ENCODE data around the gene LYSET.
A peak's percentile ranks its signal among the peaks of the same experiment; 100 is the strongest.
"Not testable (repeated sequence)": the region's sequence is repeated elsewhere in the genome, so short reads cannot be mapped to it uniquely, and the experiment has no call there.

The LYSET gene

DNA sequence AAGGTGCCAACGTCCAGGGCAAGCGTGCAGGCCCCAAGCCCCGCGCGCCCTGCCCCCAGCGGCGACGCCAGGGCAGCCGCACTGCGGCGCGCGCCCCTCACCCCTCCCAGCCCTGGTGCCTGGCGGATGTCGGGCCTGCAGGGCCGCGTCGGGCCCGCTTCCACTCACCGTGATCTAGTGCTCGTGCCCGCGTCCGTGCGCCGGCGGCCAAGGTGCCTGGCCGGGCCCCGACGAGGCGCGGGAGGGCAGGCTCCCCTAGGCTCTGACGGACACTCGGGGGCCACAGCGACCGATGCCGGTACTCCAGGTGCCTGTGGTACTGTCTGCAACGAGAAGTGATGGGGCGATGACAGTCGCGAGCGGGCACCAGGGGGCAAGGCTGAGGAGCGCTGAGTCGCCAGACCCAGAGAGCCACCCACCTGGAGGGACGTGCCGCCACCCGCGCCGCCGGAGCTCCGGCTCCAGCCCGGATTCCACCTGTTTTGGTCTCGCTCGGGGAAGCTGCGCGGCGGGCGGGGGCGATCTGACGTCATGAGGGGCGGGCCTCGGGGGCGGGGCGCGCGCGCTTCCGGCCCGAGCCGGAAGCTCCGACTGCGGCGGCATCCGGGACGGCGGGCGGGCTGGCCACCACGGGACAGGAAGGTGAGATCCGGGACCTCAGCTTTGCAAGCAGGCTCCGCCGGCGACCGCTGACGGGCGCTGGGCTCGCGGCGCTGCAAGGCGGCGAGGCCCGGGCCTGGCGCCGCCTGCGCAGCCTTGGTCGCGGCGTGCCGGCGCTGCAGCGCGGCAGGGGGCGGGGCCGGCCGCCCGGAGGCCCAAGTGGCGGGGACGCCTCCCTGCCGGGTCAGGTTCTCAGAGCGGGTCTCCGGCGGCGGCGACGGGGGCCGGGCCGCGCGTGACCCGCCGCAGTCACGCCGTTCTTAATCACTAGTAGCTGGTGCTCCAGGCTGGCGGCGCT is at the start of gene LYSET, which contains the start of gene MOAP1:
Gene LYSET, plus strand, starts transcription at position 927 of the 958 bp plus-strand sequence. CDS start 89 bp downstream, outside the sequence.
Gene MOAP1, minus strand, starts transcription at position 507 of the 958 bp plus-strand sequence. CDS start 655 bp downstream, outside the sequence.
- DNase-seq (ENCODE audit: low read depth in 2 of 3, low spot score in 1 of 3): peak; percentile 72 to 86 (median 81)

GRCh38 chr14:93135399-93135798 is 49.7 kb upstream of the LYSET start:
- no peak for DNase-seq (ENCODE audit: low read depth in 2 of 3, low spot score in 1 of 3)

DNA sequence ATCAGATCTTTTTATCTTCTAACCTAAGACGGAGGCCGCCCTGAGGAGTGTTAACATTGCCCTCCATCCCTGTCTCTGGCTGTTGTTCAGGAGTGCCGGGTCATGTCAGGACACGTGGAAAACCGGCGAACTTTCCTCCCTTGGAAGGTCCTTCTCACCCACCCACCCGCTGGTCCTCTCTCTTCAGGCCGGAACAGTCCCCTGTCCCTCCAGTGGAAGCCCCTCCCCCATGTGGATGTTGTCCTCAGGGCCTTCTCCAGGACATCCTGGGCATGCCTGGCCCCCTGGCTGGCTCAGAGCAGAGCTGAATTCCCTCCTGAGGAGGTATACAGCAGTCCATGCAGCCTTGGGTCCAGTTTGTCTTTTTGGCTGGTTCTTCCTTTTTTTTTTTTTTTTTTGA is 49.1 kb upstream of the LYSET start:
- DNase-seq (ENCODE audit: low read depth in 2 of 3, low spot score in 1 of 3): no peak

DNA sequence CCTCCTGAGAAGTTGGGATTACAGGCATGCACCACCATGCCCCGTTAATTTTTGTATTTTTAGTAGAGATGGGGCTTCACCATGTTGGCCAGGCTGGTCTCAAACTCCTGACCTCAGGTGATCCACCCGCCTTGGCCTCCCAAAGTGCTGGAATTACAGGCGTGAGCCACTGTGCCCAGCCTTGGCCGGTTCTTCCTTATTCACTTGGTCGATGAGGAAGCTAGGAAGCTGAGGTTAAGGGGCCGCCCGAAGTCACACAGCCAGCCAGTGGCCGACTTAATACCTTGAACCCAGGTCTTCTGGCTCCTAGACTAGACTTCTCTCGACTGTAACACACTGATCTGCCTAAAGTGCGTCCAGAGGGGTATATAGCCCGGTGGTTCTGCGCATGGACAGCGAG is 48.6 kb upstream of the LYSET start:
- DNase-seq (ENCODE audit: low read depth in 2 of 3, low spot score in 1 of 3): not testable (repeated sequence)

GRCh38 chr14:93137864-93138263 is 47.3 kb upstream of the LYSET start:
- no peak for DNase-seq (ENCODE audit: low read depth in 2 of 3, low spot score in 1 of 3)

- no peak for DNase-seq (ENCODE audit: low read depth in 2 of 3, low spot score in 1 of 3)
Observed at GRCh38 chr14:93142854-93143652, 42.1 kb upstream of the LYSET start.

DNA sequence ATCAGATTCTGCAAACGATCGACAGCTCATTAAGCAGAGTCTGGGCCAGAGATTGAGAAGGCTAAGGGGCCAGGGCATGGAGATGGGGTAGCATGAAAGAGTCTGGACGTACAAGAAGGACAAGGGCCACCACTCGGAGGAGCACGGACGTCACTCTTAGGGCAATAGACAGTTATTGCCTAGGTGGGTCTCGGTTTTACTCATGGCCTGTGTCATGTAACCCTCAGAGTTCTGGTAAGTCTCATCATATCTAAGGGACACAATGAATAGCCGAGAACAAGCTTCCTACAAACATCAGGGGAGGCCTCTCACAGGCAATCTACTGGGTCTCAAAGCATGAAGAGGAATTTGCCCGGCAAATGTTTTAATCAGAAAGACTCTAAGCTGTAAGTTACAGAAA is 39.0 kb upstream of the LYSET start:
- DNase-seq (ENCODE audit: low read depth in 2 of 3, low spot score in 1 of 3): no peak

DNA sequence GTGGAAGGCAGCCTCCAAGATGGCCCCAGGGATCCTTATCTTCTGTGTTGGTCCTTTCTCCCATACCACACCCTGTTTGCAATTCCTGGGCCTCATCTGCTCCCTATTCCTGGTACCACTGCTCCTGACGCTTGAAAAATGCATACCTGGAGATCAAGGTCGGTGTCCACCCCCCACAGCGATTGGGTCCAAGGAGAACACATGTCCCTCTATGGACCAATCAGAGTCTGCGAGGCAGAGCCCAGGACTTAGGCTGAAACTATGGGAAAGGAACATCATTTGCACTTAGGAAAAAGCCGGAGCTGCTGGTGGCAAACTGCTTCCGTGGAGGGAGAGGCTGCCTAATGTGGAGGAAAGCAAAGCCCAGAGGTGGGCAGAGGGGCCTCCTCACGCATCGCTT is 36.1 kb upstream of the LYSET start:
- DNase-seq (ENCODE audit: low read depth in 2 of 3, low spot score in 1 of 3): no peak

GRCh38 chr14:93150227-93151208 is 34.6 kb upstream of the LYSET start:
- no peak for DNase-seq (ENCODE audit: low read depth in 2 of 3, low spot score in 1 of 3)

DNA sequence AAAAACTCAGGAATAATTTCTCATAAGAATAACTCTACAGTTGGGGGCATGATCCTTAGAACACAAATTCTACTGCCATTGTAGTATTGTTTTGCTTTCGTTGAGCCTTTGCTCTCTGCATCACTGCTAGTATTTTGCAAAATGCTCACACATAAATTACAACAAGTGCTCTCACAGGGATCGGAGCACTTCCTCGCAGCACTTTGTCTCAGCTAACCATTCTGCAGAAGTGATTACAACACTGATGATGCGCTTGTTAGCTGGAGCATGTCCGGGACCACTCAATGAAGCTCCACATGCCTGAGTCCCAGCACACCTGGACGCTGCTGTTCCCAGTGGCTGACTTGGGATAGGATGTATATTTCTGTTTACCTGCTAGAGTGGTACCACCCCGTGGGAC is 32.0 kb upstream of the LYSET start:
- no peak for DNase-seq (ENCODE audit: low read depth in 2 of 3, low spot score in 1 of 3)

- no peak for DNase-seq (ENCODE audit: low read depth in 2 of 3, low spot score in 1 of 3)
Observed at GRCh38 chr14:93155667-93156066, 29.4 kb upstream of the LYSET start.

DNA sequence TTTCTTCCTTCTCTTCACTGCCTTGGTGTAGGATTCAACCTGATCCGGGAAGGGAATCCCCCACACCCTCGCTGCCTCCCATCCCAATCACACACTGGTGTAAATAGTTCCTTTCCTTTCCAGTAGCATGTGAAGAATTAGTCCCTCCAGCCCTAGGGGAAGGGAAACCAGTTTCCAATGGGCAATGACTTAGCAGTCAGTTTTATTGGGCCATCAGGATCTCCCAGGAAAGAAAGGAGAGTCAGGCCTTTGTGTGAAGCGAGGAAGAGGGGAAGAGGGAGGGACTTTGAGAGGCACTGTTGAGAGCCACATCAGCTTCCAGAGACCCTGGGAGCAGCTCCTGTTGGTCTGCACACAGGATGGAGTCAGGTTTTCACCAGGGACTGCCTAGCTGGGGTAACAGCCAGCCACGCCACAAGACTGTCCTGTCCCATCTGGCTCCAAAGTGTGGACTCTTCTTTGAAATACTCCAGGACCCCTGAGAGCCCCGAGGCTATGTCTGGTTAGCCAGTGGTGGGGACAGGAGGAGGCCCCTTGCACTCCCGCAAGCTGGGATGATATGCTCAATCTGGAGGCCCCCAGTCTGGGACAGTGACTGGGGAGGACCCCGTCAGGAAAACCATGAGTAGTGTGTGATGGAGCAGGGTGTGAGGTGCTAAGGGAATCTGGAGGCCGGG is 28.3 kb upstream of the LYSET start:
- no peak for DNase-seq (ENCODE audit: low read depth in 2 of 3, low spot score in 1 of 3)

GRCh38 chr14:93158349-93158748 is 26.8 kb upstream of the LYSET start:
- DNase-seq (ENCODE audit: low read depth in 2 of 3, low spot score in 1 of 3): not testable (repeated sequence)

DNA sequence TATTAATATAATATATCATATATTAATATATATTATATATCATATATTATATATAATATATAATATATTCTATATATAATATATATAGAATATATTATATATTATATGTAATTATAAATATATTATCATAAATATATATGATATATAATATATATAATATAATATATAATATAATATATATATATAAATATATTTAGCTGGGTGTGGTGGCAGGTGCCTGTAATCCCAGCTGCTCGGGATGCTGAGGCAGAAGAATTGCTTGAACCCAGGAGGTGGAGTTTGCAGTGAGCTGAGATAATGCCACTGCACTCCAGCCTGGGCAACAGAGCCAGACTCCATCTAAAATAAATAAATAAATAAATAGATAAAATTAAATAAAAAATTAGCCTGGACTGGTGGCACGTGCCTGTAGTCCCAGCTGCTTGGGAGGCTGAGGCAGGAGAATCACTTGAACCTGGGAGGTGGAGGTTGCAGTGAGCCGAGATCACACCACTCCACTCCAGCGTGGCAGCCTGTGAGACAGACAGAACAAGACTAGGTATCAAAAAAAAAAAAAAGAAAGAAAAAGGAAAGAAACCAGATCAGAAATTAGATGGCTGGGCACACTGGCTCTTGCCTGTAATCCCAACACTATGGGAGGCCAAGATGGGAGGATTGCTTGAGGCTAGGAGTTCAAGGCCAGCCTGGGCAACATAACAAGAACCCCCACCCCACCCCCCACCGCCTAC is 25.3 kb upstream of the LYSET start:
- DNase-seq (ENCODE audit: low read depth in 2 of 3, low spot score in 1 of 3): not testable (repeated sequence)

DNA sequence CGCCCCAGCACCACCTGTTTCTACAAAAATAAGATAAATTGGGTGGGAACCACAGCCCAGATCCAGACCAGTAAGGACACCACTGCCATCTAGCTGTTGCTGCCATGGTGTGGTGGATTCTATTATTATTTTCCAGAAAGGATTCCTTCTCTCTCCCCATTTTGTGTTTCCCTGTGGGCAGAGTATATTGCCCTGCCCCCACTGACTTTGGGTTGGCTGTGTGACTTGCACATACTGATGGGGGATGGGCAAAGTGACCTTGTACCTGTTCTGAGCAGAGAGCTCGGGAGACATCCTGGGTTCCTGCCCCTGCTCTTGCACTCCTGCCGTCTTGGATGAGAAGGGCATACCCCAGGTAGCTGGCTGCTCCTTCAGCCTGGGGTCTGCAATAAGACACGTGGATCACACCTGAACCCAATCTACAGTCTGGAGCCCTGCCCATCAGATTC is 24.7 kb upstream of the LYSET start:
- no peak for DNase-seq (ENCODE audit: low read depth in 2 of 3, low spot score in 1 of 3)

DNA sequence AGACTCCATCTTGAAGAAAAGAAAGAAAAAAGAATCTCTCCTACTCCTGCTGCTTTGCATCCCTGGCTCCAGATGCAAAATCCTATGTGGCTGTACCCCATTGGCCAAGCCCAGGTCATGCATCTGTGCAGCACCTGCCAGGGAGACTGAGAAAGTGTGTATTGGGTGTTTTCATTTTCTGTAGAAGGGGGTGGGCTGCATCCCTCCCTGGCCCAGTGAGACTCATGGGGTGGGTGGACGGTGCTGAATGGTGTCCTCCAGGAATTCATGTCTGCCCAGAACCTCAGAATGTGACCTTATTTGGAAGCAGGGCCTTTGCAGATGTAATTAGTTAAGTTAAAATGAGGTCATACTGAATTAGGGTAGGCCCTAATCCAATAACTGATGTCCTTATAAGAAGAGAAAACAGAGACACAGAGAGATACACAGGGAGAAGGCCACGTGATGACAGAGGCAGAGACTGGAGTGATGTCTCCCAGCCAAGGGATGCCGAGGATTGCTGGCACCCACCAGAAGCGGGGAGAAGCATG is 23.6 kb upstream of the LYSET start:
- no peak for DNase-seq (ENCODE audit: low read depth in 2 of 3, low spot score in 1 of 3)

DNA sequence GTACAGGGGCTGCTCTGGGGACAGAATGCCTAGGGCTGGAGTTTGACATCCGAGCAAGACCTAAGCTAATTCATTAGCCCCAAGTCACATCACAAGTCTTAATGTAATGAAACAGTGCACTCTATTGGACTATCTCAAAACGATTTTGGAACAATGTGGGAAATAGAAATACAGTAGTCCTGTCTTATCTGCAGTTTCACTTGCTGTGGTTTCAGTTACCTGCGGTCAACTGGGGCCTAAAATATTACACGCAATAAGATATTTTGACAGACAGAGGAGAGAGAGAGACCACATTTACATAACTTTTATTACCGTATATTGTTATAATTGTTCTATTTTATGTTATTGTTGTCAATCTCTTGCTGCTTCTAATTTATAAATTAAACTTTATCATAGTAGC is 21.6 kb upstream of the LYSET start:
- DNase-seq (ENCODE audit: low read depth in 2 of 3, low spot score in 1 of 3): no peak

GRCh38 chr14:93165271-93166265 is 19.5 kb upstream of the LYSET start:
- not testable (repeated sequence) for DNase-seq (ENCODE audit: low read depth in 2 of 3, low spot score in 1 of 3)
